NCI-H748 treated with DMSO at 0.1 percent for 48 hours (cell line): ENCODE data around the gene GAS6.

ENCODE experiments used
- DNase-seq: peaks from one replicate; lab custom pipeline; 2025; lab: John Stamatoyannopoulos, UW

The GAS6 gene

GRCh38 chr13:113819731-113820715 lies 43.9 kb downstream of the GAS6 start:
- DNase-seq, result no peak

- DNase-seq, result no peak
Measured at GRCh38 chr13:113819341-113819730, 44.5 kb downstream of the GAS6 start.

- no peak for DNase-seq
Measured at GRCh38 chr13:113818700-113819295, 45.1 kb downstream of the GAS6 start.

GRCh38 chr13:113817860-113818691 lies 45.8 kb downstream of the GAS6 start:
- no peak for DNase-seq

GRCh38 chr13:113816946-113817859 lies 46.7 kb downstream of the GAS6 start:
- DNase-seq, result peak; percentile 80

GRCh38 chr13:113816254-113816929 lies 47.5 kb downstream of the GAS6 start:
- no peak for DNase-seq

GRCh38 chr13:113815151-113816058 lies 48.5 kb downstream of the GAS6 start:
- DNase-seq, result no peak

- DNase-seq, result no peak
Measured at GRCh38 chr13:113814435-113814821, 49.4 kb downstream of the GAS6 start.

- no peak for DNase-seq
Measured at GRCh38 chr13:113813749-113814434, 50.0 kb downstream of the GAS6 start.

GRCh38 chr13:113813070-113813748 lies 50.7 kb downstream of the GAS6 start:
- DNase-seq, result no peak

- no peak for DNase-seq
Measured at GRCh38 chr13:113812178-113813040, 51.5 kb downstream of the GAS6 start.

- no peak for DNase-seq
Measured at GRCh38 chr13:113811081-113811928, 52.6 kb downstream of the GAS6 start.

GRCh38 chr13:113810640-113811039 lies 53.2 kb downstream of the GAS6 start:
- no peak for DNase-seq

GRCh38 chr13:113809934-113810333 lies 53.9 kb downstream of the GAS6 start:
- DNase-seq, result no peak

GRCh38 chr13:113808058-113808834 lies 55.6 kb downstream of the GAS6 start:
- DNase-seq, result no peak

GRCh38 chr13:113806526-113806925 lies 57.4 kb downstream of the GAS6 start:
- no peak for DNase-seq
